AG09309 (cell line): ENCODE data around the gene ANGPTL3.
A peak's percentile ranks its signal among the peaks of the same experiment; 100 is the strongest.
"Not testable (repeated sequence)": the region's sequence is repeated elsewhere in the genome, so short reads cannot be mapped to it uniquely, and the experiment has no call there.

Source experiments
- DNase-seq: peaks from one replicate; pipeline ENCODE4 v3.0.0-alpha.2; 2010; ENCODE audit warnings: low read depth
- H3K4me3 ChIP-seq: 2 replicates; pipeline ENCODE4 v1.5.1; 2011; ENCODE audit warnings: mild to moderate bottlenecking, low read depth, low read length, moderate library complexity; ENCODE audit not compliant: control insufficient read depth
- CTCF ChIP-seq: IDR thresholded peaks from 2 replicates; pipeline ENCODE4 v1.5.1; 2011; ENCODE audit warnings: mild to moderate bottlenecking, low read depth, low read length, inconsistent platforms; ENCODE audit not compliant: insufficient read depth, control insufficient read depth; ENCODE audit errors: missing control alignments

Gene ANGPTL3

GRCh38 chr1:62599044-62599443 is 1.7 kb downstream of the ANGPTL3 start:
- no peak for TF ChIP-seq CTCF
- no peak for DNase-seq
- no peak overlapping the region for H3K4me3 ChIP-seq

- no peak for DNase-seq
- no peak overlapping the region for H3K4me3 ChIP-seq
- TF ChIP-seq CTCF = no peak
These were observed 4.1 kb downstream of the ANGPTL3 start for GRCh38 chr1:62601457-62601856.

- H3K4me3 ChIP-seq = no peak overlapping the region
- no peak for TF ChIP-seq CTCF
- no peak for DNase-seq
These were observed 11.6 kb downstream of the ANGPTL3 start for GRCh38 chr1:62608905-62609304.

GRCh38 chr1:62610588-62610987 is 13.3 kb downstream of the ANGPTL3 start:
- not testable (repeated sequence) for DNase-seq, H3K4me3 ChIP-seq

- TF ChIP-seq CTCF = no peak
- DNase-seq = no peak
- H3K4me3 ChIP-seq = no peak overlapping the region
These were observed 15.4 kb downstream of the ANGPTL3 start for GRCh38 chr1:62612770-62613169.

GRCh38 chr1:62613325-62613727 is 16.0 kb downstream of the ANGPTL3 start:
- no peak for DNase-seq
- TF ChIP-seq CTCF = no peak
- no peak overlapping the region for H3K4me3 ChIP-seq

- no peak overlapping the region for H3K4me3 ChIP-seq
- no peak for TF ChIP-seq CTCF
- DNase-seq = no peak
These were observed 16.6 kb downstream of the ANGPTL3 start for GRCh38 chr1:62613890-62614289.

- peak; percentile 75 for DNase-seq
- no peak for TF ChIP-seq CTCF
- H3K4me3 ChIP-seq = no peak overlapping the region
These were observed 24.6 kb downstream of the ANGPTL3 start for GRCh38 chr1:62621907-62622306.
